Ecto neural progenitor cell (in vitro differentiated cells): ENCODE data around the gene ERVMER34-1.

Experiments used
- DNase-seq: peaks from one replicate; pipeline ENCODE4 v3.0.0-alpha.2; 2018; ENCODE audit warnings: low spot score

The ERVMER34-1 gene

DNA sequence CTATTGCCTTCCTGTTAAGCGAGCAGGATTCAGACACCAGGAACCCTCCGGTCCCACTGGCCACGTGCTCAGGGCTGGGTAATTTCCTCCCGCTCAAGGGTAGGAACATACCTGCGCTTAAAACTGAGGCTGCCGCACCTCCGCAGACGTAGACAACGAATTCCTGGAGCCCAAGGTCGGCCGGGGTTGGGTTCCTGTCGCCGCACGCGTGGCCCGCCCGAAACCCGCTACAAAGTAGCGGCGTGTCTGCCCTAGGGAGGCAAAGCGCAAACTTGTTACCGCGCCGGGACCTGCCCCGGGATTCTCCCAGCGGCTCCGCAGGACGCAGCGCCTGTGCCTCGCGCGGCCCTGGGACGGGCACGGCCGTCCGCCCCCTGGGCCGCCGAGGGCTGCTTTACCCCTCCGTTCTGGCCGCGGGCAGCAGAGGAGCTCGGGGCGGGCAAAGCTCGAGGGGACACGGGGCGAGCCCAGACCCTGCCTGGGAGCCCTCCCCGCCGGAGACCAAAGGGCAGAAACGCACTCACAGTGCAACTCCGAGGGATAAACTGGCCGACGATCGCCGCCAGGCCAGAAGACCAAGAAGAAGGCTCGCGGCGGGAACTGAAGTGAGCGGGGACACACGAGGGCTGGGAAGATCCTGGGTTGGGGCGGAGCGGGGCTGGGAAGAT is at the start of gene ERVMER34-1:
ERVMER34-1 (minus strand) TSS at position 607 of the 668 bp plus-strand sequence. CDS start 5,905 bp downstream, outside the sequence.
- peak; percentile 59 for DNase-seq

- DNase-seq: no peak
Measured at GRCh38 chr4:52799813-52800212, 48.6 kb upstream of the ERVMER34-1 start.

DNA sequence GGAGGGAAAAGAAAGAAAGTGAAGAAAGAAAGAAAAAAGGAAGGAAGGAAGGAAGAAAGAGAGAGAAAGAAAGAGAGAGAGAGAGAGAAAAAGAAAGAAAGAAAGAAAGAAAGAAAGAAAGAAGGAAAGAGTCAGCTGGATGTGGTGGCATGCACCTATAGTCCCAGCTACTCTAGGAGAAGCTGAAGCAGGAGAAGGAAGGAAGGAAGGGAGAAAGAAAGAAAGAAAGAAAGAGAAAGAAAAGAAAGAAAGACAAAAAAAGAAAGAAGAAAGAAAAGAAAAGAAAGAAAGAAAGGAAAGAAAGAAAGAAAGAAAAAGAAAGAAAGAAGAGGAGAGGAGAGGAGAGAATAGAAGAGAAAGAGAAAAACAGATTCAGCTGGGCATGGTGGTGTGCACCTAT is 44.3 kb upstream of the ERVMER34-1 start:
- no peak for DNase-seq

DNA sequence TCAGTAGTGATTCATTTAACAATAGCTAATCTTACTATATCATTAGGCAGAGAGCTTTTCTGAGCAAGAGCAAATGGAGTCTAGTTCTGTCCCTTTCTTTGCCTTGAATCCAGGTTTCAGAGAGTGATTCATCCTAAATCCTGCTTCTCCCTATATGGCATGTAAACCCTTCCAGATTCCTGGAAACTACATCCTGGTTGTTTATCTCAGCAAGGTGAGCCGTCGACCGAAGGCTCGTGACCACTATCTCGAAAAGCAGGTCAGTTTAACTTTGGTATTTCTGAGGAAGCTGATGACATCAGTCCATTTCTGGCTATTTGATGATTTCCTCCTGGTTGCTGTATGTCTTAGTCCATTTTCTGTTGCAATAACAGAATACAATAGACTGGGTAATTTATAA is 40.7 kb upstream of the ERVMER34-1 start:
- no peak for DNase-seq

DNA sequence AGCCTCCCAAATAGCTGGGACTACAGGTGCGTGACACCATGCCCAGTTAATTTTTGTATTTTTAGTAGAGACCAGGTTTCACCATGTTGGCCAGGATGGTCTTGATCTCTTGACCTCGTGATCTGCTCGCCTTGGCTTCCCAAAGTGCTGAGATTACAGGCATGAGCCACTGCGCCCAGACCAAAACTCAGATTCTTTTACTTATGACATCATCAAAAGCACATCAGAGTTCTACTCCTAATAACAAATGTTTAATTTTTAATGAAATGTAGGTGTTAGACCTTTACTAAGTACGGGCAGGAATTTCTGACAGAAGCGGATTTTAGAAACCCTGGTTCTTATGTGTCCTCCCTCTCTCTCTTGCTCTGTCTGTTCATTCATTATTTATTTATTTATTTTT is 38.5 kb upstream of the ERVMER34-1 start:
- no peak for DNase-seq

GRCh38 chr4:52788806-52789205 is 37.6 kb upstream of the ERVMER34-1 start:
- no peak for DNase-seq

GRCh38 chr4:52783069-52783468 is 31.8 kb upstream of the ERVMER34-1 start:
- DNase-seq: no peak

GRCh38 chr4:52780617-52781354 is 29.6 kb upstream of the ERVMER34-1 start:
- no peak for DNase-seq

GRCh38 chr4:52780206-52780605 is 29.0 kb upstream of the ERVMER34-1 start:
- no peak for DNase-seq

- DNase-seq: no peak
Measured at GRCh38 chr4:52760256-52760655, 9.0 kb upstream of the ERVMER34-1 start.

DNA sequence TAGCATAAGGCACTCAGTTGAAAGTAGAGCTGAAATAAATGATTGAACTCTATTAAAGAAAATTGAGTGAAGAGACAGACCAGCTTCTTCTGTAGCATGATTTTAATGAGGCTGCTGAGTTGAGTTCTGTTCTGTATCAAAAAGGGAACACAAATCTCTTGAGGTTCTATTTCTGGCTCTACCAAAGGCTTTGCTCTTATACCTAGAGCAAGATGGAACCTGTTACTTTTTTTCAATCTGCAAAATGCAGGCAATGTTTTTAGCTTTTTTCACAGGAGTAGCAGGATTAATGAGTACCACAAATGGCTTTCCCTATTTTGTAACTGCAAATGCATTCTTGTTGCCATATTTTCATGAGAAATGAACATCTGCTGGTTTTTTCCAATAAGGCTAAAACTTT is 4.2 kb upstream of the ERVMER34-1 start:
- DNase-seq: no peak

GRCh38 chr4:52752936-52753335 is 1.7 kb upstream of the ERVMER34-1 start:
- DNase-seq: no peak

GRCh38 chr4:52751487-52751911 is 274 bp upstream of the ERVMER34-1 start:
- DNase-seq: peak; percentile 81

DNA sequence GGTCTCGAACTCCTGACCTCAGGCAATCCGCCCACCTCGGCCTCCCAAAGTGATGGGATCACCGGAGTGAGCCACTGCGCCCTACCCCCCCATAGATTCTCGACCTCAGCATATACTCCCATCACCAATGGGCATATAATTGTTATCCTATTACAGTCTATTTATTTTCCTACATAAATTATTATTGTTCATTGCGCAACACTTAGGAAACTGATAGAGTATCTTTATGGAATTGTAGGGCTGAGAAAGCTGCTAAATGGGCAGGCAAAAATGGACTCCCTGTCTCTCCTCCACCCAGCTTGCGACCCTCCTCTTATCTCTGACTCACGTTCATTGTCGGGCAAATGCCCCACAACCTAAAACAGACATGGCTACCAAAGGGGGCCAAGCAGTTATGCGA is 1.0 kb downstream of the ERVMER34-1 start:
- DNase-seq: no peak

GRCh38 chr4:52748432-52748831 is 2.8 kb downstream of the ERVMER34-1 start:
- no peak for DNase-seq

DNA sequence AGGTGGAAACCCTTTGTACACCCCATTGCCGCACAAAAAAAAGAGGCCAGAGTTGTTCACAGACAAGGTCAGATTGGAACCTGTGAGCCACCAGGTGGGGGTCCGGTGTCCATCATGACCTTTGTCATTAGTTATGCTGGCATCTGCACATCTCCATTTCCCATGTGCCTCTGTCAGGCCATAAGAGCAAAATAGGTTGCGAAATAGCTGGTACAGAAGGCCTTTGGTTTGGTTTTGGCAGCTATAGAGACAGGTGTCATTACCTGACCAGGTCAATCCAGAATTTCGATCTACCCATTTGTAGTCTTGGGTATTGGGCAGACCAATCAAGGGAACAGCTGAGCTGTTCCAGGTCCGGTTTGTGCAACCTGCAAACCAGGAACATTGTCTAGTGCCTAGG is 6.6 kb downstream of the ERVMER34-1 start:
- no peak for DNase-seq

DNA sequence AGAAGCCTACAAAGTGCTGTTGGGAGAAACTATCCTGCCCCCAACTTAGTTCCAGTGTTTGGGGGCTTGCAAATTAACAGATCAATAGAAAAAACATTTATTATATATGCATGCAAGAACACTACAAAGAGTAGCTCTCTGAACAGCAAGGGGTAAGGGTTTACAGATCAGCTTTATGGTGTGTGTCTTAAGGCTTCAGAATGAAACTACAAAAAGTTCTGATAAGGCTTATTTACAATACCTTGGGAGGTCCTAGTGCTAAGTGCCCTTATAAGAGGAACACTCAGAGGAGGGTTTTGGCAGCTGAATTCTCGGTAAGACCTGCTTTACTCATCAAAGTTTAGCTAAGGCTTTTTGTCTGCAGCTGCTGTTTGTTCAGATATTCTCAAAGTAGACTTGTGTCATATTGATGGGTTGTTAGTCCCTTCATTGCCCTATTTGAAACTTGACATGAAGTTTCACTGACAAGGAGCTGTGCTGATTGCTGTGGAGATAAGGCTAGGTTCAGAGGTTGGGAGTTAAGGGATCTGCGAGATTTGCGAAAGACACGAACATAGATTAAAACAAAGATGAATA is 7.7 kb downstream of the ERVMER34-1 start:
- DNase-seq: no peak

- DNase-seq: no peak
Measured at GRCh38 chr4:52729586-52729985, 21.6 kb downstream of the ERVMER34-1 start.

- DNase-seq: no peak
Measured at GRCh38 chr4:52728691-52729240, 22.5 kb downstream of the ERVMER34-1 start.

DNA sequence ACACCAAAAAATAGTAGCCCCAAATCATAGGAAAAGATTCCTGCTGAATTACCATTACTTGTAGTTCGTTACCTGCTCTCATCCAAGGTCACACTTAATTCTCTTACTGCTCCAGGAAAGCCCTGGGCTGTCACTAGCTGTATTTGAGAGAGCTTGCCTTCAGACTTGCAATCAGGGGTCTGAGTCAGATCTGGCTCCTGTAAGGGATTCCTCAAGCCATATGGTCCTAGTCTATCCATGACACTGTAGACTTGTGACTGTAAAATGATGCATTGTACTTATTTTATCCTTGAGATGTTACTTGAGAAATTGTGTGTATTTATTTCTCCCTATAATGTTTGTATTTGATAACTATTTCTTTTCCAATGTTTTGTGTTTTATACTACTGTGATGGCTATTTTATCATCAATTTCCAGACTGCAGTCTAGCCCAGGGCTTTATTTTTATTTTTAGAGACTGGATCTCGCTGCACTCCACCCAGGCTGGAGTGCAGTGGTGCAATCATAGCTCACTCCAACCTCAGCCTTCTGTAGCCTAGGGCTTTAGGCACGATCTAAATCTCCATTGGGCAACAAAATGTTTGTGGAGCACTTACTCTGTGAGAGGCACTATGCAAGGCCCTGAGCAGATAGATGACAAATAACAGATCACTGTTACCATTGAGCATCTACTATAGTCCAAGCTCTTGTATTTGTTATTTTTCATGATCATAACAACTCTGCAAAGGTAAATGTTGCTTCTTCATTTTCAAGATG is 24.2 kb downstream of the ERVMER34-1 start:
- no peak for DNase-seq

DNA sequence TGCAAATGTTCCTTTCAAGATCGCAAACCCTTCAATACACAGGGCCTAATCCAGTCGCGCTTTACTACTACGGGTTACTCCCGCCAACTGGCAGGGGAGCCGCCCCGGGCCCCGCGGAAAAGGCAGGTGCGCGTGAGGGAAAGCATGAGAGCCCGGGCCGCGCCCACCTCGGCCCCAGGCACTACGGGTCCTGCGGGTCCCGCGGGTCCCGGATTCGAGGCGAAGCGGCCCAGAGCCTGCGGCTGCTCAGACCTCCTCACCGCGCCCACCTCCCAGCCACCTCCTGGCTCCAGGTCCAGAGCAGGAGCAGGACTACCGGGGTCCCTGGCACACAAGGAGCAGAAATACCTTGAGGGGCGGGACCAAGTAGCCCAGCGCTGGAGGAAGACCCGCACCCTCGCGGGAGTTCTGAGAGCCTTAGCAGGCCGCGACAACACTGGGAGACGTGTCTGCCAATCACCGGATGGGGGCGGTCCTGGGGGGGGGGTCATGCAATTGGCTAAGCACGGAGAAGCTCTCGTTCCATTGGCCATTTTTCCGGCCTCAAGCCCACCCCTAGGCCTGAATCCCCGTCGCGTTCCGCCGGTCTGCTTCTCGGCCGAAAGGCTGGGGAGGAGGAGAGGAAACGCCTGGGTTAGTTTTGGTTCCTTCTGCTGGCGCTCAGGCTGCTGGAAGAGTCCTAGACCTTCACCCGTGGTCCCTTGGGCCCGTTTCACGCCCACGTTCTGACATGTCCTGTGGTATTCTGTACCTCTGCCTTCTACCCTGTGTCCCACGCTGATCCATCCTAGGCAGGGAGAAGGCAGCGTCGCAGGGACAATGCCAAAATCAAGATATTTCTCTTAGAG is 29.0 kb downstream of the ERVMER34-1 start:
- peak; percentile 95 for DNase-seq
